COLO668 (cell line): ENCODE results near the gene DSE.

Experiments
- DNase-seq: peaks from one replicate; lab custom pipeline; 2025; ENCODE audit not compliant: unreplicated experiment; lab: John Stamatoyannopoulos, UW

DSE gene

DNA sequence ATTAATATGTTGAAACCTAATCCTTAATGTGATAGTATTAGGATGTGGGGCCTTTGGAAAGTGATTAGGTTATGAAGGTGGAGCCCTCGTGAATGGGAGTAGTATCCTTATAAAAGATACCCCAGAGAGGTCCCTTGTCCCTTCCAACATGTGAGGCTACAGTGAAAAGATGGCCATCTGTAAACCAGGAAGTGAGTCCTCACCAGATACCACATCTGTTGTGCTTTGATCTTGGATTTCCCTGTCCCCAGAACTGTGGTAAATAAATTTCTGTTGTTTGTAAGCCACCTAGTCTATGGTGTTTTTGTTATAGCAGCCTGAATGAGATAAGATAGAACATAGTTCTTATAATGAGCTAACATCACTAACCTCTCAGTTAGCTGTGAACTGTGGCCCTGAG, 73.8 kb downstream of the DSE start:
- no peak for DNase-seq

DNA sequence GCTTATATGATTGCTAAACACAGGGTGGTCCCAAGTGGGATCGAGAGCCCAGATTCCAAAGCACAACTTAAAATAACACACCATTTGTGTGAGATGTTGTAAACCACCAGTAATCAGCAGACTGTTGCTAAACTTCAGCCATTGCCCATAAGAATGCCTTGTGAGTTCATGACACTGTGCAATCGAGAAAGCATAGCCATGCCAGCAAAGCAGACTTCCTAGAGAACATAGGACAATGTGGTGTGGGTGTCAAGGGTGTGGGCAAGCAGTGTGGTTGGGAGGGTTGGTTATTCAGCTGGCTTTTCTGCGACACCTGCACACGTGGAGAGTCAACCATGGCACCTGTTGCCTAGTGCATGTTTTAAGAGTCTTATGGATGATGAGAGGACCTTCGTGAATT, 74.4 kb downstream of the DSE start:
- DNase-seq: peak; percentile 41

DNA sequence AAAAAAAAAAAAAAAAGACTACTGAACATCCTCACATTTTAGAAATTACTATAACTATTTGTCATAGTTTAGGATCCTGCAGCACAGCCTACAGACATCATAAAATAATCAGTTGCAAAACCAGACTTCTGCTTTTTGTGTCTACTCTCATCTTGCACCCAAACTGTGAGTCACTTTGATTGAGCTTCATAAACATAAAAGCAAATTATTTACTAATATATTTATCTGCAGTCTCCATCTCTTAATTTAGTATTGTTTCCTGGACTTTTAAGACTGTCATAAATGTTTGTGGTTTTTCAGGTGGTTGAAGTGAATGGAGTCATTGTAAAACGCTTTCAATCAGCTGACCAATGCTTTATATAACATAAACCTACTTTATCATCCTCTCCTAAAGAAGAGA, 75.7 kb downstream of the DSE start:
- no peak for DNase-seq

DNA sequence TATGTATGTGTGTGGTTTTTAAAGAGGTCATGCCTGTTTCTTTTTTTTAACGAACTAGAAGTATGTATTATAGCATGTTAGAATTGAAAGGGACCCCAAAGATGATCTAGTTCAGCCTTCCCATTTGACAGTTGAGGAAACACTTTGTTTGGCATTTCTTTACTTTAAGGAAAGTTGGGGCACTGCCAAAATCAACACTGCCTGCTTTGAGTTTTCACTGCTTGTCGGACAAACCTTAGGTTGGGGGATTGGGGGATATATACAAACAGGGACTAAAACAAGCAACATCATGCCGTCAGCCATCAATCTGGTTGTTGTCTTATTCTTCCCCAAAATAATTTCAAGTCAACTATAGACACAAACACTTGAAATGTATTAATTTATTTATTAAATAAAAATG, 76.3 kb downstream of the DSE start:
- DNase-seq: no peak

DNA sequence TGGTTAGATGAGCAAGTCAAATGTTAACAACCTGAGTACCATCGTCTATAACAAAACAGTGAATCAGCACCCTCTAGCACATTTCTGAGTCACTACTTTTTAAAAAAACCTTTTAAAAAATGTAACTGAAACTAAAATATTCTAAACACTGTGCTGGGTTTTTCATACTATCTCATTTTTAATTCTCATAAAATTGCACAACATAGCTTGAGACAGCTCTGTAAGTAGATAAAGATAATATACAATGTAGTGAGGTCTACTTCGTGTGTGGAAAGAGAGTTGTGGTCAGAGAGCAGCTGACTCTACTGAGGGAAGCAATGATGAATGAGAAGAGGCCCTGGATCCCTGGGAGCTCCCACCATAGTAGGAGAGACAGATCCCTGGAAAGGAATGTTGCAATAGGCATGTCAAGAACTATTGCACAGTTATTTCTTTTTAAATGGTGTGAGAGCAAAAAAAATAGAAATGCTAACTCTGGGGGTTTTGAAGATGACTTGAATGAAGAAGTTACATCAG, 76.8 kb downstream of the DSE start:
- no peak for DNase-seq

DNA sequence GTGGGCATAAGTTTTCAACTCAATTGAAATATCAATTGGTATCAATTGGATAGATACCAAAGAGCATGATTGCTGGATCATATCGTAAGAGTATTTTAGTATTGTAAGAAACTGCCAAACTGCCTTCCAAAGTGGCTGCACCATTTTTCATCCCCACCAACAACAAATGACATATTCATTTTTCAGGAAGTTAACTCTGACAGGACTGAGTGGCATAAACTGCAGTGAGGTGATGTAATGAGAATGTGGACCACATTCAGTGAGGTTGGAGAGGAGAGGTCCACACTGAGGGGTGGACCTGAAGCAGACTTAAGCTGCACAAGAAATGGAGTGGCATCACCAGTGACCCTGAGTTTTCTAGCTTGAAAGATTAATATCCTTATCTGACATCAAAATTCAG, 78.8 kb downstream of the DSE start:
- no peak for DNase-seq

DNA sequence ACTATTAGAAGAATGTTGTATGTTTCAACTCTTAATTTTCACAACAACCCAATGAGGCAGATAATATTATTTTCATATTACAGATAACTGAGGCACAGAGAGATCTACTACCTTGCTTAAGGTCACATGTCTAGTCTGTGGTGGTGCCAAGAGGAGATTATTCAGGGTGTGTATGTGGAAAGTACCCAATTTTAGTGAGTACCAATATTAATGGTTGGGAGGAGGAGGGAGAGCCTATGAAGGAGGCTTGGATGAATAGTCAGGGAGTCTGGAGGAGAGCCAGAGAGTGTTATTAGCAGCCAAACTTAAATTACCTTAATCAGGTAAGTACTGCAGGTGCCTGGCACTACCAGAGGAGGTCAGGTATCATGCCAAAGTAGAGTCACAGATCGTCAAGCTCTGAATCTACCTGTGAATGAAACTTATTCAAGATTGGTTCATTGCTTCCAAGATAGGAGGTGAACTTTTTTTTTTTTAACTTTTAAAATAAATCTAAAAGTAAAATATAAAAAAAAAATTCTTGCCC, 79.5 kb downstream of the DSE start:
- DNase-seq: no peak

DNA sequence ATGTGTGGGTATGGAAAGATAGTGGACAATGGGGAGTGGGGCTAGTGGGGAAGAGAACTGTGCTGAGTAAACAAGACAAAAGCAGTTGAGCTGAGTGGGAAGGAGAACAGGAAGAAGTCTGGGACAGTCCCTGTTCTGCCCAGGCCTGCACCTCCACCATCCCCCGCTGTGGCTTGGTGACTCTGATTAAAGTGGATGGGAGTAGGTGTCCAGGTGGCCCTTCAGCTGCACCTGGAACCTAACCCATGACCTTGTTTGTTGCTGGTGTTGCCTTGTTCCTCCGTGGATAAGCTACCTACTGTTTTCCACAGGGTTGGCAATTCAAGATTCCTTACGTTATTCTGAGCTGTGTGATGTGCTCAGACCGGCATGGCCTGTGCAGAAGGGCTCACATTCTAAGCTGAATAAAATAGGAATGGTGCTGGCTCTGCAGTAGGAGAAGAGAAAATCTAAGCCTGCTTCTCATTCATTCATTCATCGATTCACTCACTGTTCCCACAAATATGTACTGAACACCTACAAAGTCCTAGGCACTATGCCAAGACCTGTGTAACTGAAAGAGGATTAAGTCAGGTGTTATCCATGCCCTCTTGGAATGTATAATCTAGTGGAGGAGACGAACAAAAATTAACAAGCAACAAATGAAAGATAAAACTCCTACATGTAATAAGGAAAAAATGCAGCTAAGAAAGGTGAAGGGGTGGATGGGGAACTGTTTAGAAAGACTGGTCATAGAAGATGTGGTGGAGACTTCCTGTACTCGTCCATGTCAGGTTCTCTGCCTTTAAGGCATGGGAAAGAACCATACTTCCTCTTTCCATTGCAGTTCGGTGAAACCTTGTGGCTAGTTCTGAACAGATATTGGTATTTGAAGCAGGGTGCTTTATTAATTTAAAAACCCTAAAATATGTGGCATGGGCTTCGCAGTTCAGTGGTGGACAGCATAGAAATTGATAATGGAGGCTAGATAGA, 80.3 kb downstream of the DSE start:
- DNase-seq: peak; percentile 59

DNA sequence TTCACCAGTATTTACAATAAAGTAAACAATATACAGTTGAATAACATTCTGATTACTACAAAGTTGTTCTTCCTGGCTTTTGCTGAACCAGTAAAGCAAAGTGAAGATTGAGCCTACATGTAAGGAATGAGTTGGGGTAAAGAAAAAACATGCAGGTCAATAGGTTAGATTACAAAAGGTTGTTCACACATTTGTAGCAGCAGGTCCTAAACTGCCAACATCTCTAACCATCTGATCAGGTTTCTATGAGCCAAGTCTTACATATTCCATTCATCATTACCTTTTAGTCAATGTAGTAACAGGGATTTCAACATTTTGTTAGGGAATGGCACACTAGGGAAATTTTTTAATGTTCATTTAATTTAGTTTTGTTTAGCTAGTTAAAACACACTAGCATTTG, 81.2 kb downstream of the DSE start:
- DNase-seq: no peak

DNA sequence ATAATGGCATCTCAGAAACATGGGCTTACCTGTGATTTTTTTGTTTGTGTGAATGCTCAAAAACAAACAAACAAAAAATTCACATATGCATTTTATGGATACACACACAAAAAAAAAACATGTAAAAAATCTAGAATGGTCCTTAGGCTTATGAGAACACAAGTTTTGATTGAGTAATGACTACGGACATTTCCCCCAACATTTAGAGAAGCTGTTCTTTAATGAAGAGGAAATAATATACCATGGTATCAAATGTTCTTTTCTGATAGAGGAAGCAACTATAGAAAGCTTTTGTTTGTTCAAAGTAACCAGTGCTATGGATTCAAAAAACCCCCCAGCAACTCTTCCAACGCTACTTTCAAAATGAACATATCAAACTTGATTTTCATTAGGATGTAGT, 81.8 kb downstream of the DSE start:
- no peak for DNase-seq

DNA sequence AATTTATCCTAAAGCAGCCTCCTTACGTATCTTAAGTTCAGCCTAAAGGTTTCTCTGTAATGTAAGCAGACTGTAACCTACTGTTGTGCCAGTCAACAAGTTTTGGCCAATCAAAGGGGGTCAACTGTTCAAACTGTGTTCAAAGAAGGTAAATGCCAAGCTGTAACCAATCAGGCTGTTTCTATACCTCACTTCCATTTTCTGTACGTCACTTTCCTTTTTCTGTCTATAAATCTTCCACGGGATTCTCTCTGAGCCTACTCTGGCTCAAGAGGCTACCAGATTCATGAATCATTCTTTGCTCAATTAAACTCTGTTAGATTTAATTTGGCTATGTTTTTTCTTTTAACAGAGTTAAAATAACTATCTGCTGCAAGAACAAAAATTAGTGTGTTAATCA, 85.4 kb downstream of the DSE start:
- no peak for DNase-seq

DNA sequence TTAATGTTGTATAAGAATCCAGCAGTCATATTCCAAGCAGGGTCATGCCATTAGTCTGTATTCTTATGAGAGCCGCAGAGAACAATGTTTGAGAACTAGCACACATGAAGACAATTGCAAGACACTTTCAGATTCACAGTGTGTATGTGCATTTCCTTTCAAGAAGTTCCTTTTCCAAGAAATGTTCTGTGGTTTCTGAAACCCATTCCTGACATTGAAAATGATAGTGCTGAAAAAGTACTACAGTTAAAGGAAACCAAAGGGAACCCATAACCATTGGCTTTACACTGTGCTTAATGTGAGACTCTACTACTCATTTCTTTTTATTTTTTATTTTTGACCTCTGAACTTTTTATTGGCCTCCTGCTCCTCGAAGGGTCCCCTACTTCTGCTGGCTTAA, 86.2 kb downstream of the DSE start:
- DNase-seq: no peak

DNA sequence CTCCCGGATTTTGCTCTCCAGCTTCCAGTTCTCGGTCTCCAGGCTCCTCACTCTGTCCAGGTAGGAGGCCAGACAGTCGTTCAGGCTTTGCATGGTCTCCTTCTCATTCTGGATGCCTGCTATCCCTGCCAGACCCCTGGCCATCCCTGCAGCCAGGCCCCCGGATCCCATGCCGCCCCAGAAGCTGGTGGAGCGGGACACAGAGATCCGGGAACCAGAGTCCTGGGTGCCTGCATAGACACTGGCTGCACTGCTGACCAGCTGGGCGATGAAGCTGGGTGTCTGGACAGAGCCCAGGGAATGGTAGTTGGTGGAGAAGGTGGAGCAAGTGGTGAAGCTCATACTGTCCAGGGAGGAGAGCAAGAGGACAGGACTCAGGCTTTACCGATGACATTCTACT, 87.5 kb downstream of the DSE start:
- DNase-seq: no peak

DNA sequence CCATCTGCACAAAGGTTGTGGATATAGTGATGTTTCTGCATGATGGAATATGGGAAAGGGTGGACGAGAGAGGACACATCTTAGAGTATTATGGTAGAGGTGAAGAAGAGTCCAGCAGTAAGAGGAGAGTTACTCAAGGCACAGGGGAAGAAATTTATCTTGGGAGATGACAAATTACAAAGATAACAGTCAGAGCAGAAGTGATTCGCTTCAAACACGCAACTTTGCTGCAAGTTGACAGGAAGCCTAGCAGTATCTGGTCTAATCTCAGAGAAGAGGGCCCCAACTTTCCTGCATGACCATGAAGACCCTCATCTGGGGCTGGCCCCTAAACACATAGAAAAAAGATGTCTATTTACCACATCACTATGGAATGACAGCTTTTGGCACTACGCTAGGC, 89.2 kb downstream of the DSE start:
- DNase-seq: no peak

DNA sequence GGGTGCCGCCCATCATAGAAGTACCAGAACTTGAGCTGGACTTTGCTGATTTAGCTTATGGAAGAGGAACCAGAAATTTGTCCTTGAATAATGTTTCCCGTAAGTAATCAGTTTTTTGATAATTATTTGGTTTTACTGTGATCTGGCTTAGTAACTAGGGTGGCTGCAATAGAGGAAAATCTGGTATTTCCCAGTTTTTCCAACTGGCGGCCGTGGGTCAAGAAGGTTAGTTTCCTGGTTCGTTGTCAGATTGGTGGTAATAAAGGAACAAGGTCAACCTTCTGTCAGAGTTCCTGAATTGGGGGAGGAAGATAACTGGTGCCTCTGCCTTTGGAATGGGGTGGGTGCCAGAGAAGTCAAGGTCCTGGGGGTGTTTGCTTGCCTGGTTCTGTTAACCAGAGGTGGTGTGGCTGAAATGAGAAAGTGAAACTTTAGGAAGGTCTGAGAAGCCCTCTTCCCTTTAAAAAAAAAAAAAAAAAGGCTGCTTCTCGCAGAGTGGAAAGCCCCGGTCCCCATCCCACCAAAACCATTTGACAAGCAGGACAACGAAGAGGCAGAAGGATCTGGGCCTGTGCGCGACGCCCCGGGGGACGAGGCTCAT, 90.7 kb downstream of the DSE start, which contains the start of gene CALHM6:
Gene CALHM6 (plus strand): TSS at position 45 of the 601 bp plus-strand sequence. CDS start 555 bp downstream, at position 600.
- DNase-seq: no peak

DNA sequence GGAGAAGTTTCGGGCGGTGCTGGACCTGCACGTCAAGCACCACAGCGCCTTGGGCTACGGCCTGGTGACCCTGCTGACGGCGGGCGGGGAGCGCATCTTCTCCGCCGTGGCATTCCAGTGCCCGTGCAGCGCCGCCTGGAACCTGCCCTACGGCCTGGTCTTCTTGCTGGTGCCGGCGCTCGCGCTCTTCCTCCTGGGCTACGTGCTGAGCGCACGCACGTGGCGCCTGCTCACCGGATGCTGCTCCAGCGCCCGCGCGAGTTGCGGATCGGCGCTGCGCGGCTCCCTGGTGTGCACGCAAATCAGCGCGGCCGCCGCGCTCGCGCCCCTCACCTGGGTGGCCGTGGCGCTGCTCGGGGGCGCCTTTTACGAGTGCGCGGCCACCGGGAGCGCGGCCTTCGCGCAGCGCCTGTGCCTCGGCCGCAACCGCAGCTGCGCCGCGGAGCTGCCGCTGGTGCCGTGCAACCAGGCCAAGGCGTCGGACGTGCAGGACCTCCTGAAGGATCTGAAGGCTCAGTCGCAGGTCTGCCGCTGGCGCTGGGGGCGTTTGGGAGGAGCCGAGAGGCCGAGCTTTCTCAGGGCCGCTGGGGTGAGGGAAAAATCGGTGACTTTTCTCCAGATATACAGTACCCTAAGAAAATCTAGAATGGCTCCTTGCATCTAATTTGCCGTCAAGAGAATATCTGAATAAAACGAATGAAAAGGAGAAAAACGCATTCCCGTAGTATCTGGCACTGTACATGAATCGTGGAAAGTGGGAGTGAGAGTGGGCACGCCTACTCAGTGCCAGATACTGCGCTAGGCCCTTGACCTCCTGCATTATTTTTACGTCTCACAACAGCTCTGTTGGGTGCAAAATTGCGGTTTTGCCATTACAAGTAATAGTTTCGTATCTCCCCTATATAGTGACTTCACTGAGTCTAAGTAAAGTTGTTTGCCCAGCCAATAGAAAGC, 91.5 kb downstream of the DSE start:
- peak; percentile 80 for DNase-seq

DNA sequence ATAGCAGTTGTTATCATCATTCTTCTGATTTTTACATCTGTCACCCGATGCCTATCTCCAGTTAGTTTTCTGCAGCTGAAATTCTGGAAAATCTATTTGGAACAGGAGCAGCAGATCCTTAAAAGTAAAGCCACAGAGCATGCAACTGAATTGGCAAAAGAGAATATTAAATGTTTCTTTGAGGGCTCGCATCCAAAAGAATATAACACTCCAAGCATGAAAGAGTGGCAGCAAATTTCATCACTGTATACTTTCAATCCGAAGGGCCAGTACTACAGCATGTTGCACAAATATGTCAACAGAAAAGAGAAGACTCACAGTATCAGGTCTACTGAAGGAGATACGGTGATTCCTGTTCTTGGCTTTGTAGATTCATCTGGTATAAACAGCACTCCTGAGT, 92.6 kb downstream of the DSE start:
- no peak for DNase-seq

DNA sequence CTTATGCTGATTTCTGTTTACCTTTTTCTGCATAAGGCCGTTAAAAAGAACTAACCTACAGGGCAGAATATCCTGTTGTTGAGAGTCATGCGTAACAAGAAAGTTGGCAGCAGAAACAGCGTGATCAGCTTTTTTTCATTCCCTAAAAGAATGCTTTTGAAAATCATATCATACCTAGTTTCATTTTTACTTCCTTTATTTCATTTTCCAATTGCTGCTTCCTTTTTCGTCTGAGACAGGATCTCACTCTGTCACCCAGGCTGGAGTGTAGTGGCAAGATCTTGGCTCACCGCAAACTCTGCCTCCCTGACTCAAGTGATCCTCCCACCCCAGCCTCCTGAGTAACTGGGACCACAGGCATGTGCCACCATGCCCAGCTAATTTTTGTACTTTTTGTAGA, 94.5 kb downstream of the DSE start:
- DNase-seq: no peak

DNA sequence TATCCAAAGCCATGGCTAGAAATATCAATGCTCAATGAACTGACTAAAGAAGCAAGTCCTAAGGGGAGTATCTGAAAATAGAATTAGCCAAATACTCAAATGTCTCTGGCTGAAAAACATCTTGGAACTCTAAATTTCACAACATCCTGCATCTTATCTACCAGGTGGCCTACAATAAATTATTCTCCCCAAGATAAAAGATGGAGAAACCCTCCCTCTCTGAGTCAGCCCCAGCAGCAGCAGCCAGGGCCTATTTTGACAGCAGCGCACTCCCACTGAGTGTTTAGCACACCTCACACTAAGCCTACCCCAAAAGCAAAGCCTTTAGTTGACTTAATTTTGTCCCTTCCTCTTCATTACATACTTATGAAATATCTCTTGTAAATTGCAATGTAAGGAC, 96.3 kb downstream of the DSE start:
- no peak for DNase-seq

DNA sequence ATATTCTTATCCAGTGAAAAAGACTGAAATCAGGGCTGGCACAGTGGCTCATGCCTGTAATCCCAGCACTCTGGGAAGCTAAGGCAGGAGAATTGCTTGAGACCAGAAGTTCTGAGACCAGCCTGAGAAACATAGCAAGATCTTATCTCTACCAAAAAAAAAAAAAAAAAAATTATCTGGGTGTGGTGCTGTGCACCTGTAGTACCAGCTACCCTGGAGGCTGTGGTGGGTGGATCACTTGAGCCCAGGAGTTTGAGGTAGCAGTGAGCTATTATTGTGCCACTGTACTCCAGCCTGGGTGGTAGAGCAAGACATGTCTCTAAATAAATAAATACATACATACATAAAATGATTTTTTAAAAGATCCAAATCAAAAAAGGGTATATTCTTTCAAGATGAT, 96.8 kb downstream of the DSE start:
- DNase-seq: no peak

DNA sequence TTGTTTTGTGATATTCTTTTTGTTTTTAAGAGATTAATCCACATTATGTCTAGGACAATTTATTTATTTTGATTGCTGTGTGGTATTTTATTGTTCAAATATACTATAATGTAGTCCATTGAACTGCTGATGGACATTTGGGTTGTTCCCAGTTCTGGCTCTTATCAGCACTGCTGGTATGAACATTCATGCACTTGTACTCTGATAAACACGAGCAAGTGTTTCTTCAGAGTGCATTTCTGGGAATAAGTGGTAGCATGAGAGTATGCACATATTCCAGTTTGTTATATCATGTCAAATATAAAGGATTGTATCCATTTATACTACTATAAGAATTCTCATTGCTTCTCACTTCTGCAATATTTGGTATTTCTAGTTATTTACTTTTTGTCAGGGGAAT, 97.5 kb downstream of the DSE start:
- no peak for DNase-seq
